Ascending aorta (tissue), 2 donors: ENCODE data around the gene BAHCC1. TPM values are rescaled to one million over a fixed set of nuclear protein-coding genes. Genes with fewer than 3 reads are reported as not detected.
A peak's percentile ranks its signal among the peaks of the same experiment; 100 is the strongest.

ENCODE experiments used
- DNase-seq, 2 donors: peaks; one replicate each; pipeline ENCODE4 v3.0.0-alpha.2; 2019; ENCODE audit warnings: low spot score in 2 of 2
- H3K27ac ChIP-seq, 2 donors: fragments of 200-600 bp; sonication (generic); one replicate each; pipeline ENCODE4 v1.5.1; 2016 to 2017; ENCODE audit warnings: mild to moderate bottlenecking in 1 of 2
- H3K27me3 ChIP-seq: fragments of 200-600 bp; sonication (generic); one replicate; pipeline ENCODE4 v1.5.1; 2017
- H3K36me3 ChIP-seq, 2 donors: fragments of 200-600 bp; sonication (generic); one replicate each; pipeline ENCODE4 v1.5.1; 2016
- H3K4me1 ChIP-seq, 2 donors: fragments of 200-600 bp; sonication (generic); one replicate each; pipeline ENCODE4 v1.5.1; 2016 to 2017; ENCODE audit warnings: mild to moderate bottlenecking in 1 of 2
- H3K4me3 ChIP-seq, 2 donors: fragments of 200-600 bp; sonication (generic); one replicate each; pipeline ENCODE4 v1.5.1; 2016 to 2017; ENCODE audit warnings: mild to moderate bottlenecking in 1 of 2
- H3K9me3 ChIP-seq, 2 donors: fragments of 200-600 bp; sonication (generic); one replicate each; pipeline ENCODE4 v1.5.1; 2016
- intact Hi-C: fragments of 100-400 bp; cut with DNase I; formaldehyde crosslinking; loops from one replicate; pipeline ENCODE4 v1.15.1; 2023
- total RNA-seq: library from RNA; depleted of rRNA; stranded (reverse); fragments of >200 nt; gene quantifications from one replicate; pipeline ENCODE4 v1.1.0, GENCODE V29; 2016
- TF ChIP-seq, protein P1 (sequence below), 3 experiments: fragments of 200-600 bp in 2 of 3; fragments of 450-650 bp in 1 of 3; sonication (generic) in 2 of 3; IDR thresholded peaks; one replicate each; pipeline ENCODE4 v1.5.1; 2016 to 2019; ENCODE audit warnings: antibody characterized with exemption in 3 of 3, mild to moderate bottlenecking in 1 of 3, moderate library complexity in 1 of 3

Gene BAHCC1
- total RNA-seq, 1 donor from 2014 or later: 29.1 TPM

DNA sequence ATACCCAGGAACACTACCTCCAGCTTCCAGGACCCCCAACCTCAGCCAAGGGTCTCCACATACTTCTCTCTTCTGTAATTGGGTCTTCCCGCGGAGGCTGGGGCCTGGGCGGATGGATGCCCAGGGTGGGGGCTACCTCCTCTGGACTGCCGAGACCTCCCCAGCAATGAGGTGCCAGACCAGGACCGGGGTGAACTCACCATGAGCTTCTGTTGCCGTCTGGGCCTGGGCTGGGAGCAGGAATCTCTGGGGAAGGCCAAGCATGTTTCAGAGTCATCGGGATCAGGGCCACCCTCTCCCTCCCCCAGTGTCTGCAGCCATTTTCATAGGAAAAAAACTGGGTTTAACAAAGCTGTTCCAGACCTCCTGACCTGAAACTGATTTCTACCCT is 10.3 kb upstream of the BAHCC1 start:
- intact Hi-C loops: loop anchor here (2.0 kb wide), 1 partner anchor 130 kb away; no protein-coding TSS in a partner anchor
- DNase-seq: no peak
- Histone ChIP-seq H3K4me3 (no peak overlapping the region), H3K27me3 (no peaks in the 10 kb centered on the region), H3K27ac (no peak overlapping the region), H3K36me3 (no peaks in the 10 kb centered on the region), H3K9me3 (no peaks in the 10 kb centered on the region), H3K4me1 (peaks cover 3 to 21% of the 10 kb centered on the region in 2 donors)
- TF ChIP-seq, protein P1, sequence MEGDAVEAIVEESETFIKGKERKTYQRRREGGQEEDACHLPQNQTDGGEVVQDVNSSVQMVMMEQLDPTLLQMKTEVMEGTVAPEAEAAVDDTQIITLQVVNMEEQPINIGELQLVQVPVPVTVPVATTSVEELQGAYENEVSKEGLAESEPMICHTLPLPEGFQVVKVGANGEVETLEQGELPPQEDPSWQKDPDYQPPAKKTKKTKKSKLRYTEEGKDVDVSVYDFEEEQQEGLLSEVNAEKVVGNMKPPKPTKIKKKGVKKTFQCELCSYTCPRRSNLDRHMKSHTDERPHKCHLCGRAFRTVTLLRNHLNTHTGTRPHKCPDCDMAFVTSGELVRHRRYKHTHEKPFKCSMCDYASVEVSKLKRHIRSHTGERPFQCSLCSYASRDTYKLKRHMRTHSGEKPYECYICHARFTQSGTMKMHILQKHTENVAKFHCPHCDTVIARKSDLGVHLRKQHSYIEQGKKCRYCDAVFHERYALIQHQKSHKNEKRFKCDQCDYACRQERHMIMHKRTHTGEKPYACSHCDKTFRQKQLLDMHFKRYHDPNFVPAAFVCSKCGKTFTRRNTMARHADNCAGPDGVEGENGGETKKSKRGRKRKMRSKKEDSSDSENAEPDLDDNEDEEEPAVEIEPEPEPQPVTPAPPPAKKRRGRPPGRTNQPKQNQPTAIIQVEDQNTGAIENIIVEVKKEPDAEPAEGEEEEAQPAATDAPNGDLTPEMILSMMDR (IDR thresholded peaks at IDR 0.05): no peak

DNA sequence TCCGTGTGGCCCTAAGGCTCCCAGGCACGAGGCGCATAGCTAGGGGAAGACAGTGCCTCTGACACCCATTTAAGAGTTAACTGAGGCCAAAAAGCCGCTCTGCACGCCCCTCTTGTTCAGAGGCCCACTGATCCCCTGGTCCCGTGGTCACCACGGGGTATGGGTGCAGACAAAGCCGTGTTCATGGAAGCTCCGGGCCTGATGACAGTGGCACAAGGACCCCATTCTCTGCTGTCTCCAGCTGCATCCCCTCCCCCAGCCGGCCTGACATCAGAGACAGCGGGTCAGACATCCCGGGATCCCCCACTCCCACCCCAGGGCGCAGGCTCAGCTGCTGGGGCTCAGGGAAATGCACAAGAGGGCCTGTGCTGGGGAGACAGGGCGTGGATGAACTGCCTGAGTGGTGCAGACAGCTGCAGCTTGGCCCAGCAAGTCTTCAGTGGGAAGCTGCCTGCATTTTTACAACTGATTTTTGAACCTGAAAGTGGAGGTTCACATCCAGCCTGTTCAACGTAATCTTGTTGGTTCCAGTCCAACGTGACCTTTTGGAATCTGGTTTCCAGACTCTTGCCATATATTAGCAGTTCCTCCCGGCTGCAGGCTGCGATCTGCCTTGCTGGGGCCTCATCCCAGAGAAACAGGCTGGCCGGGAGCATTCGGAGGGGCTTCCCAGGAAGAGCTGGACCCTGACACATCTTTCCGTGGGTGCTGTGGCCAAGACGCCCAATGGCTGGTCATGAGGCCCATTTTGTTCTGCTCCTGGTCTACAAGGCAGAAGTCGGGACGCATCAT is 9.7 kb upstream of the BAHCC1 start:
- Histone ChIP-seq H3K4me3 (no peak overlapping the region), H3K4me1 (peaks cover 3 to 21% of the 10 kb centered on the region in 2 donors), H3K36me3 (no peaks in the 10 kb centered on the region), H3K27me3 (no peaks in the 10 kb centered on the region), H3K27ac (peak overlapping the region in 1 of 2 donors; percentile 93), H3K9me3 (no peaks in the 10 kb centered on the region)
- intact Hi-C loops: loop anchor here (2.0 kb wide), 2 partner anchors 39 to 131 kb away; no protein-coding TSS in a partner anchor
- TF ChIP-seq, protein P1 (IDR thresholded peaks at IDR 0.05): no peak
- no peak for DNase-seq

DNA sequence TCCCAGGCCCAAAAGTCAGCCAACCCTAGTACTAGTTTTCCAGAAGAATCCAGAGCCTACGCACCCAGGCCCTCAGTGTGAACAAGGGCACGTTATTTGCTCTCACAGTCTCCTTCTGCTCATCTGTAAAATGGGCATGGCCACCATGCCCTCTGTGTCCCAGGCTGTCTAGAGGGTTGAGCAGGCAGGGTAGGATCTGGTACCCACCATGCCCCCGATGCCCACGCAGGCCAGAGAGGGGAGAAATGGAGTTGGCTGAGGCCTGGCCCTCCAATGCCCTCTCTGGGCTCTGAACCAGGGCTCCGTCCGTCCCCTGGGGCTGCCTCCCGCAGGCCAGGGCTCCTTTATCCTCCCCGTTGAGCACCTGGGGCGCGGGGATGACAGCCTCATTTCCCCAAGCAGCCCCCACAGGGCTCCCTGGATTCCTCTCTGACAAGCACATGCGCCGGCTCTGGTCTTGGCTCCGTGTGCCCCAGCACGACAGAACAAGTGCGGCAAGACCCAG is 9.1 kb upstream of the BAHCC1 start:
- TF ChIP-seq, protein P1 (IDR thresholded peaks at IDR 0.05): no peak
- H3K27me3 ChIP-seq: no peaks in the 10 kb centered on the region
- intact Hi-C loops: loop anchor here (2.0 kb wide), 1 partner anchor 39 kb away; no protein-coding TSS in a partner anchor
- H3K4me3 ChIP-seq: peak overlapping the region; percentile 79 to 89
- peak overlapping the region; percentile 89 to 93 for H3K27ac ChIP-seq
- no peak for DNase-seq
- no peaks in the 10 kb centered on the region for H3K36me3 ChIP-seq
- no peaks in the 10 kb centered on the region for H3K9me3 ChIP-seq
- H3K4me1 ChIP-seq: peaks cover 3 to 23% of the 10 kb centered on the region in 2 donors

DNA sequence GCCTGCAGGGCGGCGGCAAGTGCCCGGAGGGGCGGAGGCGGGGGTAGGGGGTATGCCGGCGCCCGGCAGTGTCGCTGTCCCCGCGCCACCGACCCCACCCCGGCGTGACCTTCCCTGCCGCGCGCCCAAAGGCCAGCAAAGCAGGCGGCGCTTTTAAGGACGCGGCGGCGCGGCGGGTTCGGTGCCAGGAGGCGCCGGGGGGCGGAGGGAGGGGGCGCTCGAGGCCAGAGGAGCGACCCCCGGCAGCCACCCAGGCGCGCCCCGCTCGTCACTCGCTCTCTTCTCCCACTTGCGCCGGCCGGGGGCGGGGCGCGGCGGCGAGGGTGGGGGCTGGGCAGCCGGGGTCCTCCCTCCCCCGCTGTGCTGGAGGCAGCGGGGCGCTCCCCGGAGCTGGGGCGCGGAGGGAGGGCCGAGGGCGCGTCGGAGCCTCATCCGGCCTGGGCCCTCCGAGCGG is 8.6 kb upstream of the BAHCC1 start:
- Histone ChIP-seq H3K27me3 (no peaks in the 10 kb centered on the region), H3K9me3 (no peaks in the 10 kb centered on the region), H3K4me1 (peaks cover 6 to 28% of the 10 kb centered on the region in 2 donors), H3K36me3 (no peaks in the 10 kb centered on the region), H3K4me3 (peak overlapping the region; percentile 79 to 89), H3K27ac (peak overlapping the region; percentile 89 to 93)
- TF ChIP-seq, protein P1 (IDR thresholded peaks at IDR 0.05): no peak
- no peak for DNase-seq
- intact Hi-C loops: loop anchor here (2.0 kb wide), 1 partner anchor 40 kb away; no protein-coding TSS in a partner anchor

DNA sequence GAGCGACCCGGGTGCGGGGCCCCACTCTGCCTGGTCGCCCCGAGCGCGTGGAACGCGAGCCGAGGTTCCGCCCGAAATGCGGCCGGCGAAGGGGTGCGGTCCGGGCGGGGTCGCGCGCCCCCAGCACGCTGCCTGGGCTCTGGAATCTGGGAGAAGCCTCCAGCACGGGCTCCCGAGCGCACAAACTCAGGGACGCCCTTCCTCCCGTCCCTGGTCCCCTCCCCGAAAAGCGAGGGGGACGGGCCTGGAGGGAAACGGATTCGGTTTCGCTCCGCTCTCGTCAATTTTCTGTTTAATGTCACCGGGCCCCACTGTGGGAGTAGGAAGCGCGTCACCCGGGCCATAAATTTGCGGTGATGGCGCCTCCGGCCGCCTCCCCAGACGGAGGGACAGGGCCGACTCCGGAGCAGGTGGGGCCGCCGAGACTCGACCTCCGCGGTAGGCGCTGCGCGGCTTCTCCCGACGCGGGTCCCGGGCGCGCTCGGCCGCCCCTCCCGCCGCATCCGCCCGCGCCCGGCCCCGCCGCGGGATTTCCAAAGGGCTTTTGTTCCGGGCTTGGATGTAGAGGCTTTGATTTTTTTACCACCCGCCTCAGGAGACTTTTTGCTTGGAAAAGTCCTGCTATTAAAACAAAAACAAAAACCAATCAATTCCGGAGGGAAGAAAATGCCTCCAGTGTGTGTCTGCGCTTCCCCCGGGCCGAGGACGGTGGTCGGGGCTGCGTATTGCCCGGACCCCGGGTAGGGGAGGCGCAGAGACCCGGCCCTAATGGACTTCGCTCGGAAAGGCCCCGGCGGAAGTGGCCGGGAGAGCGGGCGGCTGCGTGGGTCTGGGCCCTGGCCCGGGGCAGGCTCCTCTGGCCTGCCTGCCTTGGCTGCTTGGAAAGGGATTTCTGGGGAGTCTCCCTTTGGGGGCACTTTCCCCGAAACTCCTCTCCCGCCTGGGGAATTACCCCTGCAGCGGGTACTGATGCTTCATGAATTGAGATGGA is 7.9 kb upstream of the BAHCC1 start:
- DNase-seq: no peak
- intact Hi-C loops: loop anchor here (2.0 kb wide), 1 partner anchor 41 kb away; no protein-coding TSS in a partner anchor
- Histone ChIP-seq H3K36me3 (no peaks in the 10 kb centered on the region), H3K27me3 (no peaks in the 10 kb centered on the region), H3K4me3 (peak overlapping the region; percentile 79 to 89), H3K9me3 (no peaks in the 10 kb centered on the region), H3K27ac (peak overlapping the region; percentile 89 to 93), H3K4me1 (peaks cover 11 to 34% of the 10 kb centered on the region in 2 donors)
- TF ChIP-seq, protein P1 (IDR thresholded peaks at IDR 0.05): no peak
